ENCODE data around the gene TPH2. TPM values are rescaled to one million over a fixed set of nuclear protein-coding genes. Genes with fewer than 3 reads are reported as not detected.

The TPH2 gene
- total RNA-seq, 1 donor from 2014 or later: 0.10 TPM

- no peak for DNase-seq
These were observed 20.4 kb downstream of the TPH2 start for GRCh38 chr12:71958993-71959578.

- DNase-seq: no peak
These were observed 28.6 kb downstream of the TPH2 start for GRCh38 chr12:71967211-71967610.

GRCh38 chr12:71969330-71969729, 30.7 kb downstream of the TPH2 start:
- DNase-seq: no peak

GRCh38 chr12:71970031-71970430, 31.4 kb downstream of the TPH2 start:
- DNase-seq: no peak

- no peak for DNase-seq
These were observed 33.9 kb downstream of the TPH2 start for GRCh38 chr12:71972441-71973074.

GRCh38 chr12:71973687-71974086, 35.0 kb downstream of the TPH2 start:
- DNase-seq: no peak

- DNase-seq: no peak
These were observed 41.9 kb downstream of the TPH2 start for GRCh38 chr12:71980538-71980937.

GRCh38 chr12:71981149-71981548, 42.5 kb downstream of the TPH2 start:
- no peak for DNase-seq

GRCh38 chr12:71994715-71995114, 56.1 kb downstream of the TPH2 start:
- DNase-seq: no peak

GRCh38 chr12:71999795-72000194, 61.1 kb downstream of the TPH2 start:
- no peak for DNase-seq

- DNase-seq: no peak
These were observed 62.5 kb downstream of the TPH2 start for GRCh38 chr12:72000969-72001648.

- no peak for DNase-seq
These were observed 68.1 kb downstream of the TPH2 start for GRCh38 chr12:72006766-72007165.

- DNase-seq: no peak
These were observed 71.7 kb downstream of the TPH2 start for GRCh38 chr12:72010356-72010755.

GRCh38 chr12:72011374-72011773, 72.7 kb downstream of the TPH2 start:
- DNase-seq: peak; percentile 61

GRCh38 chr12:72012874-72013273, 74.2 kb downstream of the TPH2 start:
- no peak for DNase-seq

- no peak for DNase-seq
These were observed 77.2 kb downstream of the TPH2 start for GRCh38 chr12:72015895-72016294.

- DNase-seq: peak; percentile 89
These were observed 78.5 kb downstream of the TPH2 start for GRCh38 chr12:72017054-72017651.

- no peak for DNase-seq
These were observed 79.4 kb downstream of the TPH2 start for GRCh38 chr12:72018036-72018435.

- no peak for DNase-seq
These were observed 86.0 kb downstream of the TPH2 start for GRCh38 chr12:72024613-72025012.

- DNase-seq: no peak
These were observed 86.9 kb downstream of the TPH2 start for GRCh38 chr12:72025524-72025923.

GRCh38 chr12:72028966-72029365, 90.3 kb downstream of the TPH2 start:
- DNase-seq: no peak

GRCh38 chr12:72030277-72030676, 91.6 kb downstream of the TPH2 start:
- DNase-seq: no peak

GRCh38 chr12:72031066-72031465, 92.4 kb downstream of the TPH2 start:
- no peak for DNase-seq
